Left renal pelvis (tissue), 4 donors: Measurements from ENCODE around the gene HECW1. TPM values are rescaled to one million over a fixed set of nuclear protein-coding genes. Genes with fewer than 3 reads are reported as not detected.
"Not testable (repeated sequence)": the region's sequence is repeated elsewhere in the genome, so short reads cannot be mapped to it uniquely, and the experiment has no call there.

Experiments used
- DNase-seq, 4 donors: peaks; one replicate each; pipeline ENCODE4 v3.0.0-alpha.2; 2013; ENCODE audit warnings: low read depth in 4 of 4, low spot score in 3 of 4
- polyA plus RNA-seq, 4 donors: library from polyadenylated mRNA; unstranded; fragments of 120-200 nt; gene quantifications; one replicate each; pipeline ENCODE4 v1.2.1, GENCODE V29; 2013; ENCODE audit not compliant: insufficient read length in 4 of 4

Gene HECW1
- polyA plus RNA-seq, 4 donors, result 0.33 to 10.1 (median 5.8) TPM

DNA sequence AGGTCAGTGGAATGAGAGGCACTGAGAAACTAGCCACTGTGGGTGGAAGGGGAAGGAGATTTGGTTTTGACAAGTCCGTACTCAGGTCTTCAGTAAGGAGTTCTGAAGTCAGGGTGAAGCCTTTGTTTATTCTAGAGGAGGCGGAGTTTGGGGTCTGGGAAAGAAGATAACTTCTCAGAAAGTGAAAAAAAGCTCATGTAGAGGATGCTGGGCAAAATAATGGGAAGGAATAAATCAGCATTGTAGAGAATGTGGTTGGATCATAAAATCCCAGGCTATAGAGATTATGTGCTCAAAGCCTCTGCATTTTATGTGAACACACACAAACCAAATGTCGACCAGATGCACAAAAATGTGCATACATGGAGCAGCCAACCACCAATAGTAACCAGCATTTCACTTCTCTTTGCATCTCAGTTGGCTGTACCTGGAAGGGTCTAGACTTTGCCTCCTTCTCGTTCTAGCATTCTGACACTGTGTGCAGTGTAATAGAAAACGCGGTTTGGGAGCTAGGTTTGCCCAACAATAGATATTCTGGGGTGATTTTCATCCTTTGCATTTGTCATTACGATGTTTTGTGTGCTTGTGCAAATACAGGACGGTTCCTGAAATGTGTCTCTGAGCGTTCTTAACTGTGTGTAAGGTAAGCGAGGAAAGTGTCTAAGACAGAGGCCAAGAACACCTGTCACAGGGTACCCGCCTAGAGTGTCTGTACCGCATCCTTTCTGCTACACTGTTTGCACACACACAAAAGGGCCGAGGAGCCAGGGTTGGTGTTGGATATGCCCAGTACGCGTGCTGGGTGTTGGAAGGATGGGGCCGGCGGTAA, 603 bp upstream of the HECW1 start:
- DNase-seq, result no peak

DNA sequence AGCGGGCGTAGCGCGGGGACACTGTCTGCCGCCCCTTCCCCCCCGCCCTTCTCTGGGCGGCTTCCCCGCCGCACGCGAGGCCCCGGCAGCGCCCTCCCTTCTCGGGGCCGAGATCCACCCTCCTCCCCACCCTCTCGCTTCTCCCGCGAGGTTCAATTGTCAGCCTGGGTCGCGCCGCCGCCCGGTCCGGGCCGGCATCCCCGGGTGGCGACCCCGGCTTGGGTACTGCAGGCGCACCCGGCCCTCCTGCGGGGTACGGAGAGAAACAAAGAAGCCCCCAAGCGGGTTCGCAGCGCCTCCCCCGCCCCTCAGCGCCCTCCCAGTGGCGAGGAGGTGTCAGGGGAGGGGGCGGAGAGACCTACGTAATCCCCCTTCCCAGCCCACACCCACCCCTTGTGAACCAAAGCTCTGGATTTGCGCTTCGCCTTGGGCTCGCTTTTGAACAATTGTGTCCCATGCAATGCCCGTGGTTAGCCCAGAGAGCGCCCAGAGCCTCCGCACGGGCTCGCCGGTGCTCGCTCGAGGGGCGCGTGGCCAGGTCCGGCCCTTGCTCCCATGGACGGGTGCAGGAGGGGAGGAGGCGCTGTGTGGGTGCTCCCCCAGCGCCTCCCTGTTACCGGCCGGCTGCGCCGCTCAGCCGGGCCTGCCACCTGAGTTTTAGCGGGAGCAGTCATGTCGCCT, 634 bp downstream of the HECW1 start:
- peak in 3 of 4 donors; percentile 48 to 62 (median 49) for DNase-seq

DNA sequence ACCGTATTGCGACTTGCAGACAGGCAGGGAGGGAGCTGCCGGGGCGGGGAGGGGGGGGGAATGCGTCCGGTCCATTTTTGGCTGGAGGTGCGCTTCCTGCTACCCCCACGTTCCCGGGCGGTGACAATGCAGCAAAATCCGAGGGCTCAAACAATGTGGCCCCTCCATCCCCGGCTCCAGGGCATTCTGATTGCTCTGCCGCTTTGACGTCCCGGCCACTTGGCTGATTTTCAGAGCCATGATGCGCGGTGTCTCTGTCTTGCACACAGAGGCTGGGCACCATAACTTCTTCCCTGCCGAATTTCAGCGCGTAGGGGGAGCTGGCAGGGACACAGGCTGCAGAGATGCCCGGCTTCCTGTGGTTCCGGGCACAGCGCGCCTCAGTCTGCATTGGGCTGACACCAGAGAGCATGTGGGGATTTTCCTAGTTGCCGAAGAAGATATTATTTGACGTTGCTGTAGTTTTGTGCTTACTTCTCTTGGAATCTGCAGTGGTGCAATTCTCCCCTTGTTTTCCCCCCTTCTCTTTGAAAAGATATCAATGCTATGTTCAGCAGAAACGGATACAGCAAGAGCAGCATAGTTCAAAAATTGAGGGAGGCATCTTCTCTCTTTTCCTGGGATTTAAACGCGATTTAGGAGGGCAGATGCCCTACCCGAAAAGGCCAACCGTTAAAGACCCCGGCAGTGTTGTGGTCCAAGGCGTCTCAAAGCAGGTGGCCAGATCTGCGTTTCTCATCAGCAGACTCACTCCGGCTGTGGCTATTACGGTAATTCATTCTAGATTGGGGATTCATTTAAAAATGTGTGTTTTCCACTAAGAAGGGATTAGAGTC, 1.4 kb downstream of the HECW1 start:
- DNase-seq, result no peak

DNA sequence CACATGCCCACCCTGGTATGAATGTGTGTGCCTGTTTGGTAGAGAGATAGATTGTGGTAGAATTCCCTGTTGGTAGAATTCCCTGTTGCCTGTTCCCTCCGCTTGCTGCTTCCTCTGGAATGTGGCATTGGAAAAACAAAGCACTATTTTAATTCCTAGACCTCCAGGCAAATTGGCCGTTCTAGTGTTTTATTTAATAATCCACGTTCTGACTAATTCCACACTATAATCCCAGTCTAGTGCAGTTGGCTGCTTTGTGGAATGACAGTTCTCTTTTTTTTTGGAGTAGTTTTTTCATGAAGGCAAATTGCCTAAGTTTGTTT, 2.0 kb downstream of the HECW1 start:
- no peak for DNase-seq

DNA sequence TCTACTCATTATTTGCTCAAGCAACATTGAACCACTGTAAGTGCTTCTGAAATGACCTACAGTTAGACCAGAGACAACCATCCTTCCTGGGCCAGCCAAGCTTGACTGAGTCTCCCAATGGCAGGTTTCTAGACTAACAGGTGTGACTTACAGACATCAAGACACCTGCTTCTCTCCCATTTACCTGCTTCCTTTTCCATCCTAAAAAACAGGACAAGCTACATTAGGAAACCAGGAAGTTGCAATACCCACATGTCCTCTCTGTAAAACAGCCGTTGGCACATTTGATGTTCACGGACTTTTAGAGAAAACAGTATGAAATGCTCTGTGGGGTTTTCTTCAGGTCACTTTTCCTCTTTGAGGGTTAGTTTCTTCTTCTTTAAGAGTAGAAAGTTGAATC, 4.0 kb downstream of the HECW1 start:
- no peak for DNase-seq

DNA sequence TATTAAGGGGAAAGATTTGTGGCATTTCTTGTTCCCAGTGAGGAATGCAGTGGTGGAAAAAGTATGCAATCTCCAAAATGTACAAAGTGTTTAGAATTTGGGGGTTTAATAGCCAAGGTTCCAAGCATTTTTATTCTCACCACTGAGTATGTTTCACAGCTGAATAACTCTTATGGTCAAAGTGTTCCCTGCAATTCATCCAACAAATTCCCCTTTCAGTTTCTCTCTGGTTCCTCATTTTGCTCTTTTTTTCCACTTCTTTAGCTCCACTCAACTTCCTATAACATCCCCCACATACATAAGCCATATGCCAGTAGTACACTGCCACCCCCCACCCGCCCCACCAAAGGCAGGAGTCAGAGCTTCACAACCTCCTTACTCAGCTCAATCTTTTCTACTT, 4.6 kb downstream of the HECW1 start:
- no peak for DNase-seq

DNA sequence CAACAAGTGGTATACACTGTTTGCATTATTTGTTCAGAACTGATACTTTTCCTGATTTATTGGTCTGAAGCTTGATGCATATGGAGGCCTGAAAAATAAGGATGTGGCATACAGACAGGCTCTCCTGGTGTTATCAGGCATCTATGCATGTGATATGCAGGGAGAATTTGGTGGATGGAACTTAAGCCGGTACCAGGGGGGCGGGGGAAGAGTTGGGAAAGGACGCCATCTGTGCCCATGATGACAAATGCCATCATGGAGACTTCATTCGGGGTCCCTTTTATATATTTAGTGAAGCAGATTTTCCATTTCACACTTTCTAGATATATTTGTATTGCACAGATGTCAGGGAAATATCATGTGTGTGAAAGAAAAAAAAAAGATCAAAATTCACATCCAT, 5.4 kb downstream of the HECW1 start:
- no peak for DNase-seq

DNA sequence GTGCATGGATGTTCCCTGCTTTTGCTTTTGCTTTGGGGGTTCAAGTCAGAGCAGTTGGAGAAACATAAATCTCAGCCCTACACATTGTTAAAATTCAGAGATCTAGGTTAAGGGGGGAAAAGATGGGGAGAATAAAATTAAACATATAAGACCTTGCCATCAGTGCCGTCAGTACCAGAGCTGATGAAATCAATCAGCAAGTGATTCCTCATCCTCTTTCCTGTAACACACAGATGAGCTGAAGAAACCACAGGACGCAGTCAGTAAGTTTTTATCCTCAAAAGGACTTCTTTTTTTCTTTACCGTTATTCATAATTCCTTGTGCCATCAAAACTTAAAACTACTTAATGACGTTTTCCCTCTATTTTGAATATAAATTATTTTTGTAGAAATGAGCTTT, 5.9 kb downstream of the HECW1 start:
- no peak for DNase-seq

DNA sequence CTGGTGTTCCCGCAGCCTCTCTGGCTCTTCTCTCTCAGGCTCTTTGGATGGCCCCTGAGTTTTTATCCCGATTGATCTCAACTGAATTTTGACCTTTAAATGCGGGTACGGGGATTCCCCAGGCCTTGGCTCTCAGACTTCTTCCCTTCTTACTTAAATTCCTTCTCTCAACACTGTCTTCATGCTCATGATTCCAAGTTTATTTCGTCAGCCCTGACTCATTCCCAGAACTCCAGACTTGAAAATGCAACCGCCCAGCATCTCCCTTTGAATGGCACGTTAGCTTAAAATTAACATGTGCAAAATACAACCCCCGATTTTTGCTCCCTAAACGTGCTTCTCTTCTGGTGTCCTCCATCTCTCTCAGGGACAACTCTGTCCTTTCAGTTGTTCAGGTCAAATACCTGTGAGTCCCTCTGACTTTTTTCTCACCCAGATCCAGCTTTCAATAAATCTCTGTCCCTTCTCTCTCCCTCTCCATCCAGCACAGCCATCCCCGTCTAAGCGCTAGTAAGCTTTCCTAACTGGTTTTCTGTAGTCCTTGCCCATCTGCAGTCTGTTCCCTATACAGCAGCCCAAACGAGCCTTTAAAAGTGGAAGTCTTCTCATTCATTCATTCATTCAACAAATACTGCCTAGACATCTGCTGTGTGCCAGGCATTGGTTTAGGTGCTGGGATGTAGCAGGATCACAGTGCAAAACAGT, 7.1 kb downstream of the HECW1 start:
- DNase-seq, result no peak

DNA sequence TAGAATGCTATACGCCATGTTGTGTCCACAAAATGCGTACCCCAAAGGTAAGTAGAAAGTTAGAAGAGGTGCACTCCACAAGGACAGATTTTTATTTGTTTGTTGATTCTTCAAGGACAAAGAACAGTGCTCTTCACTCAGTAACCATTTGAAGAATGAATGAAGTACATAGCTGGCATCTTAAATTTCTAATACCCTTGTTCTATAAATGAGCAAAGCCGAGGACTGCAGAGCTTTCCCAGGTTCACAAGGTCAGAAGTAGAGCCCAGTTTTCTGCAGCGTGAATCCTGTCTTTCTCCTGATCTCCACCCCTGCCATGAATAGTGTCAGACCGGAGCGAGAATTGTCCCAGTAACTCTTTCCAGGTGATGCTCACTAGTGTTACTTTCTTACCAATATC, 9.5 kb downstream of the HECW1 start:
- no peak for DNase-seq

DNA sequence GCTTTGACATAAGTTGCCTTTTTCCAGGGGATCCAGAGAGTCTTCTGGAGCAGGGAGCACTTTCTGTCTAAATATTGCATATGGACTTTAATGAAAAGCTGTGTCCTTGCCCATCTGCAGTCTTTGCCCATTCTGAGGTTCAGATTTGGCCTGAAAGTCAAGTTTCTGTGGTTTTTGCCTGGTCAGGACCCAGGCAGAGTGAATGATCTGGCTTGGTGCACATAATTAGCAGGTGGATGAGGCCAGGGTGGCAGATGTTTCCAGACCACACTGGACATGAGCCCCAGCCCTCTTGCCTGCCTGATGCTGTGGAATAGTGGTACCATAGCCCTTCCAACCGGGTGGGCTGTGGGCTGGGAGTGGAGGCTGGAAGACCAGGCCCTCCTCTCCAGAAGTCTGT, 11.0 kb downstream of the HECW1 start:
- no peak for DNase-seq

DNA sequence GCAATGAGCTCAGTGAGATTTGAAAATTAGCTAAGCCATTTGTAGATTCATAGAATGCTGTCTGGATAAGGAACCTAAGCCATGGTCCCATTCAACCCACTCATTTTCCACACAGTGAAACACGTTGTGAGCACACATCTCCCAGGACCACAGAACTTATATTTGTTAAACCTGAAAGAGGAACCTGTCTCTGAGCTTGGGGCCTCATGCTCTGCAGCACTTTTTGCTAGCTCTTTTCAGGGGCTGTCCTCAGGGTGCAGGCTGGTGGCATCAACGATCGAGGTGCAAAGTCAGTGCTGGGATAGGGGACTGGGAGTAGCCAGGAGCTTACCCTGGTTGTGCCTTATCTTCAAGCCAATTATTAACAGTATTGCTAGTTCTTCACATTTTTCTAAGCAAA, 11.9 kb downstream of the HECW1 start:
- DNase-seq, result no peak

DNA sequence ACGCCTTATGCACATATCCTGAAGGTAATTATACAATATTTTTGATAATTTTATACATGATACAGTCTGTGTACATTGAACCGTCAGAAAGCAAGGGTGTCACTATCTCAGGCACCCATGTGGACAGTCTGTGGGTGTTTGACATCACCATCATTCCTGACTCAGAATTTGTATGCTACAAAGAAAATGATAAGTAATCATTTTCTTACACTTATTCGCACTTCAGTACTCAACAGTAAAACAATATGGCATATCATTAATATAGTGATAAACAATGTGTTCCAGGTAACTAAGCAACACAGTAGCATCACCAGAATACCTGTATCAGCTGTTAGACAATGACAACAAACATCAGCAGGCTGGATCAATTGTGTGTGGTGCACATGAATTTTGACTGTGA, 17.9 kb downstream of the HECW1 start:
- DNase-seq, result no peak

DNA sequence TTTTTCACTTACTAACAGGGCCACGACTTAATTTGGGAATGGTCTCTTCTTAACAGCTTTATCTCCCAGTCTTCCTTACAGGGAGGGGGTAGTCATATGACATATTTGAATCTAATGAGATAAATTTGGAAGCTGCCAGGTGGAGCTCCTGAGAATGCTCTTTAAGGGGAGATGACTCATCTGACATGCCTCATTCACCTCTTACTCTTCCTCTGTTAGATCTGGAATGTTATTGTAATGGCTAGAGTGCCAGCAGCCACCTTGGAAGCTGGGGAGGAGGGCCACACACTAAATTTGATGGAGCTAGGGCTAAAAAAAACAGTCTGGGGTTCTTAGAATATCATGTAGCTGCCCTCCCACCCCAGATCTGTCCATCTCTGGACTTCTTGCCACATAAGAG, 22.7 kb downstream of the HECW1 start:
- no peak for DNase-seq

DNA sequence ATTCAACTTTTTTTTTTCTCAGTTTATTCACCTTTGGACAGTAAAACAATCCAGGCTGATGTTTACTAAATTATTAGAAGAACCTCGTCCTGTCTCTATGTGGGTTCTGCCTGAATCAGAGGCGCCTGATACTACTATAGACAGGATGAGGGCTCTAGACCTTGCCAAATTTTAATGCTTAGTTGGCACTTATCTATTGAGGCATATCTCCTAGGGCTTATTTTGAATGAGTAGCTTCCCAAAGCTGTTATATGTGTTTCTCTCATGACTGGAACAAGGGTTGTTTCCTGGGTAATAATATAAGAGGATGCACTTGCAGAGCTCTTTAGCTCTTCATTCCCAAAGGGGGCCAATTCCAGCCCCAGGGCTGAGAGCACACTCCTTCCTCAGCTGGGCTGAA, 23.6 kb downstream of the HECW1 start:
- no peak for DNase-seq

DNA sequence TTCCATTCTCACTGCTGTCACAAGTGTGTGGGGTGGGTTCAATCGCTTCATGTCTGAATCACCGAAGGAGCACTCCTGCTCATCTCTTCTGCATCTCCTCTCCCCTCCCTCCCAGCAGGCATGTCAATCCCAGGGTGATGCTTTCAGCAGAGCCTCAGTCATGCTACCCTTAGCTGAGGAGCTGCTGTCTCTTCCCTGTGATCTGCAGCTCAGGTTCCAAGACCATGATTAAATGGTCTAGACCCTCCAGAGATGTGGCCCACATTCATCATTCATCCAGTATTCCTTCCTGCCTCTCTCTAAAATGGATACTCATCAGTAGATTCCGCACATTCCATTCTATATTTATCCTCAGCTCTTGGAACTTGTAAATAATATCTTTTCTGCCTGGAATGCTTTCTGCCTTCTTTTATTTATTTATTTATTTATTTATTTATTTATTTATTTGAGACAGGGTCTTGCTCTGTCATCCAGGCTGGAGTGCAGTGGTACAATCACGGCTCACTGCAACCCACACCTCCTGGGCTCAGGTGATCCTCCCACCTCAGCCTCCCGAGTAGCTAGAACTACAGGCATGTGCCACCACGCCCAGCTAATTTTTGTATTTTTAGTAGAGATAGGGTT, 24.8 kb downstream of the HECW1 start:
- DNase-seq, result not testable (repeated sequence)

DNA sequence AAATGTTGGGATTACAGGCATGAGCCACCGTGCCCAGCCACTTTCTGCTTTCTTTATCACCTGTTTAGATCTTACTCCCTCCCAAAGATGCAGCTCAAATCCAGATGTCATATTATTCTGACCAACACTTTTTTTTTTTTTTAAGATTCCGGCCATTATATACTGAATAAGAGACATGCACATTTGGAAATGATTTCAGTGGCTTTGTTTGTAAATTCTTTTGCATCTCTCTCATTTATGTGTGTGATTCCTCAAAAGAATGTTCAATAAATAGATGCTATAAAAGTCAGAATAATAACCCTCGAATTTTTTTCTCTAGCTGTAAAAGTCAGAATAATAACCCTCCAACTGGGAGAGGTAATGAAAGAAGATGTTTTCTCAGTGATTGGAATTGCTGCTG, 25.4 kb downstream of the HECW1 start:
- no peak for DNase-seq

DNA sequence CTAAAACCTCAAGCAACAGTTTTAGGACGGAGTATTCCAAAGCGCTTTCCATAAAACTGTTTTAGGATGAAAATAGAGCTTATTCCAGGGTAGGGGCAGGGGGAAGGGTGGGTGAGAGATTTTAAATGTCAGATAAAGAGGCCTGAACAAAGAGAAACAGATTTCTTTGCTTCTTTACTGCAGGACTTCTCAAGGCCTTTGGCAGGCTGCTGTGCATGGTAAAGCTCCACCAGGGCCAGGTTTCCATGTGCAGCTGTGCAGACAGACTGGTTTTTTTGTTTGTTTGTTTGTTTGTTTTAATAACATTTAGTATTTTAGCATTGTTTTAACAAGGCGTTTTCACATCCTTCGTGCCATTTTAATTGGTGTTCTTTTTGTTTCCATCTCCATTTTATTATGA, 26.3 kb downstream of the HECW1 start:
- DNase-seq, result no peak

DNA sequence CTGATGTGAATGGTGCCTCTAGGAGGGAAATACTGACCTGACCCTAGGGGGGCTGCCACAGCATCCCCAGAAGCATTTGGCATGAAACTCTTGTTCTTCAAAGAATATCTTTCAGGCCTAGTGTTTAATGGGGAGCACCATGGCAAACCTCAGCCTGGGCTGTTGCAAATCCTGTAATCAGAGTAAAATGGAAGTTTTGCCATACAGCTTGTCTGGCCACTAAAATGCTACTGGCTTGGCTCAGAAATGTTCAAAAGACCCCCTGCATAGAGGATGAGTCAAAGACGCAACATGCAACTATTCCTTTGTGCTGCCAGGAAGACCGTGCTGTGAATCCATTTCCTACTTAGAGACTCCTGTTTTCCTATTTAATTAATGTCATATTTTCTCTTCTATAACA, 26.7 kb downstream of the HECW1 start:
- no peak for DNase-seq

DNA sequence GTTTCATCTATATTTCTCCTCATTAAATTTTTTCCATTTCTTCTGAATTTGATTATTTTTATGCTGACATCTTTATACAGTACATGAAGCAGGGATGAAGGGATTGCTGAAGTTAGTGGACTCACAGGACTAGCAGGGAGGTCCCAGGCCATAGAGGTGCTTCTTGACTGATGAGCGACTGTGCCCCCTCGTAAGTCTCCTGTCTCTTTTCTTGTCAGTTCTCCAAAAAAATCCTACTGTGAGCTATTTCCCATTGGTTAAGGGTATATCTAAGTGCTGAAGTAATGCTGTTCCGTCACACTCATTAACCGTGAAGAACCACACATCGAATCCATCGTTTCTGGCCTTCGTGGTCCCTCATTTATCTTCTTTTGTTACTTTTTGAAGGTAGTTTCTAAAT, 27.7 kb downstream of the HECW1 start:
- no peak for DNase-seq

DNA sequence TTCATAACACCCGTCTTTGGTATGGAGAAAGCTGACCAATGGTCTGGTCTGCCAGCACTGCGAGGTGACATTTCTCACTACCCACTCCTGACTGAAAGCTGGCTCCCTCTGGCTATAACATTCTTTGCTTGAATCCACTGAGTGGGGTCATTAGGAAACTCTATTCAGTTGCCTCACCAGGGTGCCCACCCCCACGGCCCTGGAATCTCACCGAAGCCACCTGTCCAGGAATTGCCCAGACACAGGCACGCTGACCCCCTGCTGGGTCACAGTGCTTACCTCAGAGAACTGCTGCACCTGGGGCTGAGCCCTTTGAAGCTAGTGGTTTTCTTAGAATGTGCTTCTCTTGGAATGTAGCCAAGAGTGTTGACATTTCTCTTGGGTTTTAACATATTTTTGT, 28.6 kb downstream of the HECW1 start:
- no peak for DNase-seq
